ENCODE measurements around the gene OR1N1. TPM values are rescaled to one million over a fixed set of nuclear protein-coding genes. Genes with fewer than 3 reads are reported as not detected.
A peak's percentile ranks its signal among the peaks of the same experiment; 100 is the strongest.
"Not testable (repeated sequence)": the region's sequence is repeated elsewhere in the genome, so short reads cannot be mapped to it uniquely, and the experiment has no call there.

The OR1N1 gene
- total RNA-seq, 1 experiment from 2014 or later, result not detected

DNA sequence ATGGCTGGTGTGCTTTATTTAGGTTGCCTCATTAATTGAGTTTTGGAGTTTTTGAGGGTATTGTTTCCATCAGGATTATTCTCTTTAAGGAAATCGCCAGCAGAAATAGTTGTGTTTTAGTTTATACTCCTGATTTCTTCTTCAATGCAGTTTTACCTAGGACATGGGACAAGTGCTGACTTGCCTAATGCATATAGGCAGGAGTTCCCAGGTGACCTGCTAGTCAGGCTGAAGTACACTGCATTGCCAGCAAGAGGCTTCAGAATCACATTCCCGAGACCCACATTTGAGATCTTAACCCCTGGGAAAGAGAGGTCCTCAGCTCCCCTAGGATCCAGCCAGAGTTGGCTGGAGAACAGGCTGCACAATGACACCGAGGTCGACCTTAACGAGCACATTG lies 24.3 kb upstream of the OR1N1 start:
- H3K9me3 ChIP-seq (ENCODE audit: insufficient read depth, low read depth), result no peaks in the 10 kb centered on the region
- no peak overlapping the region for H3K27ac ChIP-seq
- no peaks in the 10 kb centered on the region for H3F3A ChIP-seq (ENCODE audit: insufficient read depth, low read depth)
- H3K4me1 ChIP-seq (replicated peaks; ENCODE audit: insufficient read depth), result no peaks in the 10 kb centered on the region
- no peaks in the 10 kb centered on the region for H4K20me1 ChIP-seq (ENCODE audit: insufficient read depth)
- H3K79me2 ChIP-seq (ENCODE audit: low read depth), result no peaks in the 10 kb centered on the region
- BruUV-seq (replicated peaks), result no TSS peak
- intact Hi-C loops (cut with micrococcal nuclease; ENCODE audit: unreplicated experiment), result no loop called here
- CTCF ChIA-PET, result no interaction called here
- no peaks in the 10 kb centered on the region for H3K9me2 ChIP-seq (ENCODE audit: insufficient read depth)
- H2AFZ ChIP-seq, result no peak overlapping the region
- TF ChIP-seq, protein P1, sequence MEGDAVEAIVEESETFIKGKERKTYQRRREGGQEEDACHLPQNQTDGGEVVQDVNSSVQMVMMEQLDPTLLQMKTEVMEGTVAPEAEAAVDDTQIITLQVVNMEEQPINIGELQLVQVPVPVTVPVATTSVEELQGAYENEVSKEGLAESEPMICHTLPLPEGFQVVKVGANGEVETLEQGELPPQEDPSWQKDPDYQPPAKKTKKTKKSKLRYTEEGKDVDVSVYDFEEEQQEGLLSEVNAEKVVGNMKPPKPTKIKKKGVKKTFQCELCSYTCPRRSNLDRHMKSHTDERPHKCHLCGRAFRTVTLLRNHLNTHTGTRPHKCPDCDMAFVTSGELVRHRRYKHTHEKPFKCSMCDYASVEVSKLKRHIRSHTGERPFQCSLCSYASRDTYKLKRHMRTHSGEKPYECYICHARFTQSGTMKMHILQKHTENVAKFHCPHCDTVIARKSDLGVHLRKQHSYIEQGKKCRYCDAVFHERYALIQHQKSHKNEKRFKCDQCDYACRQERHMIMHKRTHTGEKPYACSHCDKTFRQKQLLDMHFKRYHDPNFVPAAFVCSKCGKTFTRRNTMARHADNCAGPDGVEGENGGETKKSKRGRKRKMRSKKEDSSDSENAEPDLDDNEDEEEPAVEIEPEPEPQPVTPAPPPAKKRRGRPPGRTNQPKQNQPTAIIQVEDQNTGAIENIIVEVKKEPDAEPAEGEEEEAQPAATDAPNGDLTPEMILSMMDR (conservative IDR thresholded peaks at IDR 0.05), result no peak
- TF ChIP-seq EZH2 (IDR thresholded peaks at IDR 0.05; ENCODE audit: low read depth), result no peak
- H3K4me3 ChIP-seq, result no peak overlapping the region
- no peaks in the 10 kb centered on the region for H3K36me3 ChIP-seq (ENCODE audit: low read depth)
- H3K27me3 ChIP-seq (ENCODE audit: insufficient read depth, low read depth), result peaks cover 23% of the 10 kb centered on the region; the same call in 1 of the 2 replicates
- no peak overlapping the region for H3K4me2 ChIP-seq
- DNase-seq, result no peak
- POLR2A ChIA-PET (ENCODE audit: unreplicated experiment), result no interaction called here

DNA sequence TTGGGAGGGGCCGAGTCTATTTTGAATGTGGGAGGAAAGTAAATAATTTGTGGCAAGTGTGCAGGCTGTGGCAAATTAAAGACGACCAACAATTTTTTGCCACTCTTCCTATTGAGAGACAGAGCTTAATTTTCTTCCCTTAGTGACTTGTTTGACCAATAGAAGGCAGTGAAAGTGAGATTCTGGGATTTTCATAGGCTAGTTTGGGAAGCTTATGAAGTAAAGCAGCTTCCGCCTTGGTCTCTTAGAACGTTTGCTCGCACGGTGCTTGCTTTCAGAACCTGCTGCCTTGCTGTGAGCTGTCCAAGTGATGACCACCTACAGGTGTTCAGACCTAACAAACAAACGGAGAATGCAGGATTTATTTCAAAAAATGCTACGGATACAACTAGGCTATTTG lies 19.1 kb upstream of the OR1N1 start:
- CTCF ChIA-PET, result no interaction called here
- no peaks in the 10 kb centered on the region for H3K4me1 ChIP-seq (replicated peaks; ENCODE audit: insufficient read depth)
- TF ChIP-seq, protein P1 (conservative IDR thresholded peaks at IDR 0.05), result no peak
- no peak for TF ChIP-seq EZH2 (IDR thresholded peaks at IDR 0.05; ENCODE audit: low read depth)
- no peak overlapping the region for H3K27ac ChIP-seq
- H3K79me2 ChIP-seq (ENCODE audit: low read depth), result no peaks in the 10 kb centered on the region
- H3K9me3 ChIP-seq (ENCODE audit: insufficient read depth, low read depth), result no peaks in the 10 kb centered on the region
- H3K4me2 ChIP-seq, result peak overlapping the region; percentile 27; the same call in 1 of the 2 replicates
- H2AFZ ChIP-seq, result no peak overlapping the region
- intact Hi-C loops (cut with micrococcal nuclease; ENCODE audit: unreplicated experiment), result no loop called here
- DNase-seq, result no peak
- H4K20me1 ChIP-seq (ENCODE audit: insufficient read depth), result no peaks in the 10 kb centered on the region
- H3K9me2 ChIP-seq (ENCODE audit: insufficient read depth), result no peaks in the 10 kb centered on the region
- H3F3A ChIP-seq (ENCODE audit: insufficient read depth, low read depth), result no peaks in the 10 kb centered on the region
- H3K27me3 ChIP-seq (ENCODE audit: insufficient read depth, low read depth), result peaks cover 19% of the 10 kb centered on the region
- H3K36me3 ChIP-seq (ENCODE audit: low read depth), result no peaks in the 10 kb centered on the region
- POLR2A ChIA-PET (ENCODE audit: unreplicated experiment), result no interaction called here
- no TSS peak for BruUV-seq (replicated peaks)
- no peak overlapping the region for H3K4me3 ChIP-seq

DNA sequence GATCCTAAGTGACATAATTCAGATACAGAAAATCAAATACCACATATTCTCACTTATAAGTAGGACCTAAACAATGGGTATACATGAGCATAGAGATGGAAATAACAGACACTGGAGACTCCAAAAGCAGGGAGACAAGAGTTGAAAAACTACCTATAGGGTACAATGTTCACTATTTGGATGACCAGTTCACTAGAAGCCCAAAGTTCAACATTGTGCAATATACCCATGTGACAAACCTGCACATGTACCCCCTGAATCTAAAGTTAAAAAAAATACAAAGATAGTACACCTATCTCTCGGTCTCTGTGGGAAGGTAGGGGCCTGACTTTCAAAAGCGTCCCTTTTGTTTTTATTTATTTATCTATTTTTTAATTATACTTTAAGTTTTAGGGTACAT lies 11.7 kb upstream of the OR1N1 start:
- intact Hi-C loops (cut with micrococcal nuclease; ENCODE audit: unreplicated experiment), result no loop called here
- no peaks in the 10 kb centered on the region for H4K20me1 ChIP-seq (ENCODE audit: insufficient read depth)
- no peak overlapping the region for H3K27ac ChIP-seq
- no peak overlapping the region for H2AFZ ChIP-seq
- H3K9me3 ChIP-seq (ENCODE audit: insufficient read depth, low read depth), result no peaks in the 10 kb centered on the region
- H3K27me3 ChIP-seq (ENCODE audit: insufficient read depth, low read depth), result peaks cover 58% of the 10 kb centered on the region
- no peaks in the 10 kb centered on the region for H3K36me3 ChIP-seq (ENCODE audit: low read depth)
- H3K79me2 ChIP-seq (ENCODE audit: low read depth), result no peaks in the 10 kb centered on the region
- no peaks in the 10 kb centered on the region for H3K4me1 ChIP-seq (replicated peaks; ENCODE audit: insufficient read depth)
- POLR2A ChIA-PET (ENCODE audit: unreplicated experiment), result no interaction called here
- no peak for DNase-seq
- no peaks in the 10 kb centered on the region for H3K9me2 ChIP-seq (ENCODE audit: insufficient read depth)
- H3K4me2 ChIP-seq, result no peak overlapping the region
- TF ChIP-seq, protein P1 (conservative IDR thresholded peaks at IDR 0.05), result no peak
- TF ChIP-seq EZH2 (IDR thresholded peaks at IDR 0.05; ENCODE audit: low read depth), result no peak
- BruUV-seq (replicated peaks), result no TSS peak
- CTCF ChIA-PET, result no interaction called here
- no peaks in the 10 kb centered on the region for H3F3A ChIP-seq (ENCODE audit: insufficient read depth, low read depth)
- no peak overlapping the region for H3K4me3 ChIP-seq

DNA sequence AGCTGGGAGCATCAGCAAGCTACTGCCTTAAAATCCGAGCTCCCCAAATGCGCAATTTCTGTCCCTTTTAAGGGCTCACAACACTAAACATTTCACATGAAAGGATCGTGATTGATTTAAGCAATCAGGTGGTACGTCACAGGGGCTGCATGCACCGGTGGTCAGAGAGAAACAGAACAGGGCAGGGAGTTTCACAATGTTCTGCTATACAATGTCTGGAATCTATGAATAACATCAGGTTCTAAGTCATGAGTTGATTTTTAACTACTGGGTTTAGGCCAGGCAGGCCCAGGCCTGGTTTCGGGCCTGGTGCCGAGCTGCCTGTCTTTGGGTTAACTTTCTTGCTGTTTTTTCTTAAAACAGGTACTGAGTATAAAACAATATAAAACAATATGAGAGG lies 10.0 kb upstream of the OR1N1 start:
- H4K20me1 ChIP-seq (ENCODE audit: insufficient read depth); H3K9me3 ChIP-seq (ENCODE audit: insufficient read depth, low read depth); H3K4me2 ChIP-seq; H3K36me3 ChIP-seq (ENCODE audit: low read depth); intact Hi-C loops (cut with micrococcal nuclease; ENCODE audit: unreplicated experiment); H3K79me2 ChIP-seq (ENCODE audit: low read depth); H3K4me1 ChIP-seq (replicated peaks; ENCODE audit: insufficient read depth); H2AFZ ChIP-seq; POLR2A ChIA-PET (ENCODE audit: unreplicated experiment); DNase-seq; BruUV-seq (replicated peaks); H3F3A ChIP-seq (ENCODE audit: insufficient read depth, low read depth); H3K4me3 ChIP-seq; H3K27ac ChIP-seq; H3K9me2 ChIP-seq (ENCODE audit: insufficient read depth); CTCF ChIA-PET: not testable (repeated sequence)
- H3K27me3 ChIP-seq (ENCODE audit: insufficient read depth, low read depth), result peaks cover 58% of the 10 kb centered on the region
